ENCODE data around the gene CSNK2B. TPM values are rescaled to one million over a fixed set of nuclear protein-coding genes. Genes with fewer than 3 reads are reported as not detected.

Gene CSNK2B
- total RNA-seq, 1 donor from 2014 or later, result 116 TPM

DNA sequence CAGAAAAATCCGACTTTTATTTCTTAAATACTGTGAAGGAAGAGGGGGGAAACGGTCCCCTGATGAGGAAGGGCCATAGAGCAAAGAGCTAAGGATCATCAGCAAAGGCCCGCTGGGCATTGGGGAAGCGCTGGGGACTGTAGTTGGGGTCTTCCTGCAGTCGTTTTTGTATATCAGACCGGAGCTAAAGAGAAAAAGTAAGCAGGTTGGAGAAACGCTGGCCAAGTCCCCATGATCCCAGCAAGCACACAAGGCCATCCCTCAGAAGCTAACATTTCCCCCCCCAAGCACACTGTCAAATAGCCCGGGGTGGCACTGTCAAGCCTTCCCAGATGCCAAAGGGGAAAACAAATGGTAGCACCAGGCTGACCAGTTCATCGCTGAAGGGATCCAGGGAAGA lies 26.8 kb upstream of the CSNK2B start:
- DNase-seq, result no peak

DNA sequence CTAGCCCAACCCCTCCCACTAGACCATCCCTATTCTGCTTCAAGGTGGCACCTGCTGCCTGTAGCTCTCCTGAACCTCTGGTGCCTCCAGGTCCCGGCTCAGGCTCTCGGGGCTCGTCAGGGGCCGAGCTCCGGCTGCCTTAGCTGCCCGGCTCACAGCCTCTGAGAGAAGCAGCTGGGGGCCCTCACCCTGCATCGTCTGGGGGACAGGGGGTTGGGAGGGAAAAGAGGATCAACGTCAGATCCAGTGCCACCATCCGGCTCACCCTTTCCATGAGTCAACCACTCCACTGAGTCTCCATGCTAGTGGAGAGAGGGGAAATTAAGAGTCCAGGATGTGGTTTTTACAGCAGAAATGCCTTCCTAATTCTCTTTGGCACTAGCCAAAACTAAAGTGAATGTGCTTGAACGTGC lies 26.4 kb upstream of the CSNK2B start:
- DNase-seq, result peak; percentile 68

DNA sequence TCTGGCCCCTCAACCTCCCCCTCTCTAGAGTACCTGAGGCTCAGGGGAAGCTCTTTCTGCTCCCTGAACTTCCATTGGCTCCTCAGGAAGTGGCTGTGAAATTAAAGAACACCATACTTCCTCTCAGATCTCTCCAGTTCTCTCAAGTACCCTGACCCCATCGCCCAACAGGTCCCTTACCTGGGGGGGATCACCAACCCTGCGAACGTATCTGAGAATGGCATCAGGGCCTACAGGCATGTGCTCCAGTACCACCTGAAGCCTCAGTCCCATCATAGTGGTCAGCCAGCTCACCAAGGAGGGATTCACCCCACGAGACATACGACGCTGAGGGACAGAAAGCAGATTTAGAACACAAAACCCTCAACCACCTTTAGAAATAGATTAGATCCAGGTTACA lies 25.3 kb upstream of the CSNK2B start:
- no peak for DNase-seq

DNA sequence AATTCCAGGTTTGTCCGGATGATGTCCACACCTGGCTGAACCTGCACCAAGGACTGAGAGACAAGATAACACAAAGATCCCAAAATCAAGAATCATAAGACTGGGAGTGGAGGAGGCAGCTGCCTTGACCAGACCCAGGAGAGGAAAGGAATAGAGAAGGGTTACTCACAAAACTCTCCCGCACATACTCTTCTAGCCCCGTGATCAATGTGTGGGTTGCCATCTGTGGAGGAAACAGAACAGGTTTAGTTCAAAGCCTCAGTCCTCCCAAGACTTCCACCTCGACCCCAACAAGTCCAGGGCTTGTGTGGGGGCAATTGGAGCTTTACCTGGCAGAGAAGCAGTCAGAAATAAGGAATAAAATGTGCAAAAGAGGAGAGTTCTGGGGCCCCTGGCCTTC lies 24.5 kb upstream of the CSNK2B start:
- no peak for DNase-seq

DNA sequence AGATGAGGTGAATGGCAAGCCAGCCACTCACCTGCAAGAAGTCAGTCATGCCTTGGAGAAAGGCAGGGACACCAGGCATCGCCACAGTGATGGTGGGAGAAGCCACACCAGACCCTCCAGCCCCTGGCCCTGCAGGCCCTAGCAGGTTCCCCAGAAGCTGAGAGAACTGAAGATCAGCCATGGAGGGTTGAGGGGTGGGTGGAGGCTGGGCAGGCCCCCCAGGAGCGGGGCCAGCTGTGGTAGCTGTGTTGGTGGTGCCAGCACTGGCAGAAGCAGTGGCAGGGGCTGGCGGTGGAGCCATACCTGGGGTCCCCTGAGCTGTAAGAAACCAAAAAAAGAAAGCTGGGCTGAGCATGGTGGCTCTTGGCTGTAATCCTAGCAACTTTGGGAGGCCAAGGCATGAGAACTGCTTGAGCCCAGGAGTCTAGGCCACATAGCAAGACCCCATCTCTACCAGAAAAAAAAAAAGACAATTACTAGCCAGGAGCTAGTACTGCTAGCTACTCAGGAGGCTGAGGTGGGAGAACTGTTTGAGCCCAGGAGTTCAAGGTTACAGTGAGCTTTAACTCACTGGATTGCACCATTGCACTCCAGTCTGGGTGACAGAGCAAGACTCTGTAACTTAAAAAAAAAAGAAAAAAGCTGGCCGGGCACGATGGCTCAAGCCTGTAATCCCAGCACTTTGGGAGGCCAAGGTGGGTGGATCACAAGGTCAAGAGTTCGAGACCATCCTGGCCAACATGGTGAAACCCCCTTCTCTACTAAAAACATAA lies 22.9 kb upstream of the CSNK2B start:
- no peak for DNase-seq

DNA sequence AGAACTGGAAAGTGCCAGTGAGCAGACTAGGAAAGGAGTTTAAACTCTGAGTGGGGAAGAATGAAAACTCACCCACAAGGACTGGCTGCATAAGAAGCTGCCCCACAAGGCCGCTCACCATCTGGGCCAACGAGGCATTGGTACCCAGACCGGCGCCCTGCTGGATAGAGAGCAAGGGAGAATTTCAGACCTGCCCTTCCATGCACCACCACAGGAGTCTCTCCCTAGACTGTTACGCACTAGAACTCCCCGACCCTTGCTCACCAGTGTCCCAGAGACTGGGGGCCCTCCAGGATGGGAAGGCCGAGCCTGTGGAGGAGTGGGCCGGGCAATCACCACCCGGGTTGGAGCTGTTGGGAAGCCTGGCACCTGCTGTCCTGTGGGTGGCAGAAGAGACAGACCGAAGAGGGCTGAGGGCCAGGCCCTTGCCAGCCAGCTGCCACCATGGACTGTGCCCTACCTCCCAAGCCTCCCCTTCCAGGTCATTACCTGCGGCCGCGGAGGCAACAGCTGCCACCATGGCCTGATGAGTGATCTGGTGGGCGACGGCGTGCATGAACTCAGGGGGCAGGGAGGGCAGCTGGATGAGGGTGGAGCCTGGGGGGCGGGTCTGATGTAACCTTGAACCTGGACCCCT lies 21.9 kb upstream of the CSNK2B start:
- DNase-seq, result no peak

DNA sequence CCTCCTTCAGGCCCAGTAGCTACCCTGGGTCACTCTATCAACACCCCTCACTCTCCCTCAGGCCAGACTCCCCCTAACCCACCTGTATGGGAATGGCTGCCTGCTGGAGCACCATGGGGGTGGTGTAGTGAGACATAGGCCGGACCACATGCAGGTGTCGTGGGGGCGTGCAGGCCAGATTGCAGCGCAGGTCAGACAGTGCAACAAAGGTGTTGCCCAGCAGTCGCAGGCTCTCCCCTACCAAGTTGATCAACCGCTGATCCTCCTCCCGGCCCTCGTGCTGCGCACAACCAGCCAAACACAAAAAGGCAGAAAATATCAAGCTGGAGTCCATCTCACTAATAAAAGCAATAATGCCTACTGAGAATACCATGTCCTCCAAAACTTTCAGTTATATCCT lies 20.6 kb upstream of the CSNK2B start:
- DNase-seq, result no peak

DNA sequence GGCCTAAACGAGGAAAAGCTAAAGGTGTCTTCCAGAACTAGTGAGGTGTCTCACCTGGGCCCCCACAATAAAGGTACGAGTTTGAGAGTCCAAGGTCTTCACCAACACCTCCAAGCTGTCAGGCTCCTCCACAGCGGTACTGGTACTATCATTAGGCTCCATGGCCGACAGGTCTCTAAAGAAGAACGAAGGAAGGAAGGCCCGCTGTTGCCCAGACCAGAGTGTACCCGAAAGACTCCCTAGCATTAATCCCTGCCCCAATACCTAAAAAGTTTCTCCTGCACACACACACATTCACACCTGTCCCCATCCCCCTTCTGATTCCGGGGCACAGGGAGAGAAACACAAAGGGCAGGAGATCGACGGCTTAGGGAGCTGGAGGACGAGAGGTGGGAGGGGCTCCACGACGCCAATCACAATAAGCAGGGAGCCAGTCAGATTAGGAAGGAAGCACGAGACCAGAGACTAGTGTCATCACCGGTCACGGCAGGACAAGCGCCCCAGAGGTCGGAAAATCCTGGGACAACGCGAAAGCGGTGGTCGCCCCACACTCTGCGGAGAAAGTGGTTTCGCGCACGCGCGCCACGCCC lies 14.2 kb upstream of the CSNK2B start:
- peak; percentile 91 for DNase-seq

DNA sequence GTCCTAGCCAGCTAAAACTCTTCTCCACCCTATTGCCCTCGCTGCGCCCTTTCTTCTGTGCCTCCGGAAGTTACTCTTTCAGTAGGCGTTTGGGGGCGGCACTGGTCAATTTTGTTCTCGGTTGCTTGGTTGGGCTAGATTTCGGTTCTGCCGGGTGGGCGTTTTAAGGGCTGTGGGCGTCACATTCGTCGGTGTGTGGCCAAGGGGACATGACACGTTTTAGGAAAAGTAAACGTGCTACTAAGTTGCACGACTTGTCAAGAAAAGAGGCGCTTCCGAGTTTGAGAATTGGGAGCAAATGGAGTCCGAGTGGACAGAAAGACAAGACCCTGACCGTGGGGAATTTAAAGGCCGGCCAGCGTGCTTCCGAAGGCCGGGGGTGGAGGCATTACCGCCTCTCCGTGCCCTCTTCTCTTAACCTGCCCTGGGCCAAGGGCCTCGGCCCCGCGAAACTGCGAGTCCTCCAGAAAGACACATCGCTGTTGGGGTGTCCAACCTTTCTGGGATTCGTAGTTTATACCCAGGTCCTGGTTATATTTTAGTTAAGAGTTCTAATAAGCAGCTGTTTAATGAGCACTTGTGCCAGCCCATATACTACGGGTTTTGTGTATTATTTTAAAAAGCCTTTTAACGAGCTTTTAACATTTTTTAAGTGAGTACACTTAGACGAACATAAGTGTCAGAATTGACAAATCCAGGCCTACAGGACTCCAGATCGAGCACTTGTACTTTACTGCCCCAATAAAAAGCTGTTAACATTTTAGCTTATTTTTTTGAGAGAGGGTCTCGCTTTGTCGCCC lies 12.8 kb upstream of the CSNK2B start:
- peak; percentile 90 for DNase-seq

DNA sequence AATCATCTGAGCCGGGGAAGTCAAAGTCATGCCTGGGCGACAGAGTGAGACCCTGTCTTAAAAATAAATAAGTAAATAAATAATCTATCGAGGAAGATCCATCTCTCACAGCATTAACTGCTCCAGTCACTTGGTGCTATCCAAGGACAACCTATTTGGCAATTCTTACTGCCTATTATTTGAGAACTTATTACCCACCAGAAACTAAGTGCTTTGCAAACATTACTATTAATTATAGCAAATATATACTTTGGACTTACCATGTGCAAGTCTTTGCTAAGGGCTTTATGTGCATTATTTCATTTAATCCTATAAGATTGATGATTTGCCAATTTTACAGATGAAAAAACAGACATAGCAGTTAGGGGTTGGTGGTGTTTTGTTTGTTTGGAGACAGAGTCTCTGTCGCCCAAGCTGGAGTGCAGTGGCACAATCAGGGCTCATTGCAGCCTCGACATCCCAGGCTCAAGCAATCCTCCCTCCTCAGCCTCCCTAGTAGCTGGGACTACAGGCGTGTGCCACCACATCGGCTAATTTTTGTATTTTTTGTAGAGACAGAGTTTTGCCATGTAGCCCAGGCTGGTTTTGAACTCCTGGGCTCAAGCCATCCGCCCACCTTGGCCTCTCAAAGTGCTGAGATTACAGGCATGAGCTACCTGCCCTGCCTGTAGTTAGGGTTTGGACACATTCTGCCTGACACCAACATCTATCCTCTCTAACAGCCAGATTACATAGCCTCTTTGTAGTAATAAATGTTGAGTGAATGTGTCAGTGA lies 11.1 kb upstream of the CSNK2B start:
- DNase-seq, result no peak

DNA sequence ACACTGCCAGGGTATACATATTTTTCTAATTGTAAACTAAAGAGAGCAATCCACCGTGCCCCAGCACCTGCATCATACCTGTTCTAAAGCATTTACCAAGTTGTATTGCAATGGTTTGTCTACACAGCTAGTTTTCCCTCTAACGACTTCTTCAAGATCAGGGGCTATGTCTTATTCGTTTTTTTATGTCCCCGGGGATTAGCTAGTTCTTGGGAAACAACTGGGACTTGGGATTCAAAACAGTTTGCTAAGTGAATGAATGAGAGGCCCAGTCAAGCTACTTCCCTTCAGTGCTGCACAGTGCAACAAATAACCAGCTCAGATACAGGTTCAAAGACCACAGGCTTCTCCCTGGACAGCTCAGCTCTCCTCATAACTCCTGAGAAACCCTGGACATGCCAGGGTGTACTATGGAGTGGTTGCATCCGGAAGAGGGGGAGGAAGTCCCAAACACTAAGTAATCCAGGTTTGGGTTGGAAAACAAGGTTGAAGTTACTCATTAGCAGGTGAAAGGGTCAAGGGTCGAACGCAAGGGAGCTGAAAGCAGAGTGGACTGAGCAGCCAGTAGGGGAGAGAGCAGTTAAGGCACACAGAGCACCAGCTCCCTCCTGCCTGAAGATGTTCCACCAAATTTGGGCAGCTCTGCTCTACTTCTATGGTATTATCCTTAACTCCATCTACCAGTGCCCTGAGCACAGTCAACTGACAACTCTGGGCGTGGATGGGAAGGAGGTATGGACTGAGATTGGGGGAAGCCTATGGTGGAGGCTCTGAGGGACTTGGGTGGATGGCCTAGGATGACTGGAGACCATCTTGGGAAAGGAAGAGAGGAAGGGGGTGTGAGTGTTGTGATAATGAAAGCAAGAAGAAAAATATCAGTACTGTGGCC lies 10.3 kb upstream of the CSNK2B start, which contains the start of gene APOM:
Gene APOM, plus strand, starts transcription at position 546 of the 889 bp plus-strand sequence. Its CDS starts 73 bp downstream, at position 619.
- DNase-seq, result no peak

DNA sequence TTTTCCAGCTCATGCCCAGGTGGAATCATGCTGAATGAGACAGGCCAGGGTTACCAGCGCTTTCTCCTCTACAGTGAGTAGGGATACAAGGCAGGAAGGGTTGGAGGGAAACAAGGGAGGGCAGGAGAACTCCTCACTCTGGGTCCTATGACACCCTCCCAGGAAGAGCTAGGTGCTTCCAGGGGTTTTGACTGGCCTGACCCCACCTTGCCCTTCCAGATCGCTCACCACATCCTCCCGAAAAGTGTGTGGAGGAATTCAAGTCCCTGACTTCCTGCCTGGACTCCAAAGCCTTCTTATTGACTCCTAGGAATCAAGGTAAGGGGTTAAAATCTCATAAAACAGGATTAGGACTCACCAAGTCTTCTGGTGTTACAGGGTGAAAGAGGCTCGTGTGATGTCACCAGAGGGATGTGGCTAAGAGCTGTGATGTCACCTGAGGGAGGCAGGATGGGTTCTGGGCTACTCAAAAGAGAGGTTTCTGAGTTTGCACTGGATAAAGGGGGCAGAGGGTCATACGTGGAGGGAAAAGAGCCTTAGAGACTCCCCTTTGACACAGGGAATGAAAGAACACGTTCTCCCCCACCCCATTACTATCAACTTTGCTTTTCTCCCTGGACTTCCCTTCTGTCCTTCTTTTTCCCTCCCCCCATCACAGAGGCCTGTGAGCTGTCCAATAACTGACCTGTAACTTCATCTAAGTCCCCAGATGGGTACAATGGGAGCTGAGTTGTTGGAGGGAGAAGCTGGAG lies 8.3 kb upstream of the CSNK2B start:
- no peak for DNase-seq

DNA sequence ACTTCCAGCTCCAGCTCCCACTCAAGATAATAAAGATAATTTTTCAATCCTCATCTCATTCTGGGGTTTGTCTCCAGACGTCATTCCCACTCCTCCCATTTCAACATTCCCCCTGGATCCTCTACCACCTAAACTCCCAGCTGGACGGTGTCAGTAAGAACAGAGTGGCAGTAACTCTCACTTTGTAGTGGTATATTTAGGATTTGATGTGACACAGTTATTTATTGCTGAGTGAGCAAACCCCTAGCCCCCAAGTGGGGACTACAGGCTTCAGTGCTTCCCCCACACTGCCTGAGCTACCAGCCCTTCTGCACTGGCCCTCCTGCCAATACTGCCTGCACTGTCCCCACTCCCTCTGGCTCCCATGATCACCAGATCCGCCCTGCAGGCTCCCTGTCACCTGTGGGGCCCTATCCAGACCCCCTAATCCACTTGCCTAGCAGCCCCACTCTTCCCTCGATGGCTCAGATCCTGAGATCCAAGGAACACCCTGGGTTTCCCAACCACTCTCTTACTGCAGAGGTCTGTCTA lies 7.7 kb upstream of the CSNK2B start:
- DNase-seq, result no peak

DNA sequence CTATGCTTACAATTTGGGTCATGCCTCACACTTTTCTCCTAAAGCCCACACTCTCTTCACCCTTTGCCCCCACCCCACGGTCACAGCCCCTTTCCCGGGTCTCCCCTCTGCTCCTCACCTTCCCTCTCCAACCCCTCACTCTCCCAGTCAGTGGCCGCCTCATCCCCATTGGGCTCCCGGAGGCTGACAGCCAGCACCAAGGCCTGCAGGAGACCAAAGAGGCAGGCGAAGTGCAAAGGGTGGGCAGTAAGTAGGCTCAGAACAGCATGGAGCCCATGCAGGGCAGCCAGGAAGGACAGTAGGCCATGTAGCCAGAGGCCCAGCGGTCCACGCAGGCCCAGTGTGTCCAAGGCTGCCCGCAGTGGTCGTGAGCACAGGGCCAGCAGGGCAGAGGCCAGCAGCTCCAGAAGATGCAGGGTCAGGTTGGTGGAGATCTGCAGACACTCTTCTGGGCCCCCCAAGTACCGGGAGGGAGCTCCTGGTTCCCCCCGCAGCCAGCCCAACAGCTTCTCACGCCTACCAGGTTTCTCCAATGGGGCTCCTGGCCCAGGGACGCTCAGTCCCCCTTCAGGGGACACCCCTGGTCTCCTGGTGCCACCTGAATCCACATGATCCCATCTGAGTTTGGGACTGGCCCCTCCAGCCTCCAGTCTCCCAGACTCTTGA lies 6.8 kb upstream of the CSNK2B start:
- no peak for DNase-seq

DNA sequence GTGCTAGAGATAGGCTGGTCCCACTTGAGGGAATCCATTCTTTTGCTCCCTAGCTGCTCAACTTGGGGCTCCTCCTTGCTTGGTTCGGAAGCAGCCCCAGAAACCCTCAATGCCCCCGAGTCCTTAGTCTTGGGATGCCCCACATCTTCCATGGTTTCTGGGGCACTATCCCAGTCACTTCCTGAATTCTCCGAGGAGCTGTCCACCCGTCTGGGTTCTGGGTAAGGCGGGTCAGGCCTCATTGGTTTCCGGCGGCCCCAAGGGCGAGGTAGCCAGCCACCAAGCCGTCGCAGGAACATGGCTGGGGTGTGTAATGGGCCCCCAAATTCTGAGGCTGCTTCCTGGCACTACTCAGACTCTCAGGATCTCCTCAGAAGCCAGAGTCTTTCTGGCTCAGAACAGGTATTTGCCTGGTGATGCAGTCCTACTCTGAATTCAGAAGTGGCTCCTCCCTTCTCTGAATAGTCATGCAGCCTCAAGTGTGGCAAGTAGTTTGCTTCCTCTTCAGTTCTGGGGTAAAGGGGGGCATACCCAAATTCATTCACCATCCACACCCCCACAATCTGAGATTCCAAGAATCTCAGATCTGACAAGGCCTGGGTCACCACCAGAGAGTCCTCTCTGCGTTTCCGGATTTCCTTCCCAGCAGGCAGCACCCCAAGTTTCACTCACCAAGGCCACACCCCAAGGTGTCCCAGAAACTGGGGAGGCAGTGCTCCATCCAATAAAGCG lies 6.1 kb upstream of the CSNK2B start:
- DNase-seq, result peak; percentile 50

DNA sequence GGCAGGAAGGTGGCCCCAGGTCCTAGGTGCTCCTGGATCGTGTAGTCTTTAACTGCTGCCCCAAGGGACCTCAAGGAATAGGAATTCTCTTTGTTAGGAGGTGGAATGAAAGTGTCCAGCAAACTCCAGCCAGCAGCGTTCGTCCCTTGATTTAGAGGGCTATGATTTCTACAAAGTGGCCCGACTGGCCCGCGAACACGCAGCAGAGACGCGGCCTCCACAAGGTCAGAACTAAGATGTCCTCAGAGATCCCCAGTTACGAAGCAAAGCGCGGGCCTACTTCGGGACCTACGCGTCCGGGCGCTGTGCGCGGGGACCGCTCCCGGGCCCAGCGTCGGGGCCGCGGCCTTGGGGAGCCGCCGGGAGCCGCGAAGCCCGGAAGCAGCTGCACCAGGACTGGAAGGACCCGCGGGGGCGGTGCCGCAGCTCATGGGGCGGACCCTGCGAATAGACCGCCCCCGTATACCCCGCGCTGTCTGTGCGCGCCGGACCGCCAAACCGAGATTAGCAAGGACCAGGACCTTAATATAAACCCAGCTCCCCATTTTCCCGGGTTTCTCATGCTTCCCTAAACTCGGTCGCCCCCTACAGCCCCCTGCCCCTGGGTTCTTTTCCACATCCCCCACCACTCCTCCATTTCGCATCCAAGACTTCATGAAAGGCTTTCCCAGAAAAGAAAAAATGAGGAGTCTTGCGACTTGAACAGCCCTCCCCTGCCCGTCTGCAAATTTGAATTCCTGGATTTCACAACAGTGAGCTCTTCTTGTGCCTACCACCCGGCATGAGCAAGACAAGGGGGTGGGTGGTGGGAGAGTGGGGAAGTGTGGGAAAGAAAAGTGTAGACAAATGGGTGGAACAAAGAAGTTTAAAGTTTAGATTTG lies 5.3 kb upstream of the CSNK2B start, which contains the start of gene C6orf47:
Gene C6orf47, minus strand, starts transcription at position 398 of the 881 bp plus-strand sequence. CDS start 831 bp downstream, outside the sequence.
- DNase-seq, result peak; percentile 90

DNA sequence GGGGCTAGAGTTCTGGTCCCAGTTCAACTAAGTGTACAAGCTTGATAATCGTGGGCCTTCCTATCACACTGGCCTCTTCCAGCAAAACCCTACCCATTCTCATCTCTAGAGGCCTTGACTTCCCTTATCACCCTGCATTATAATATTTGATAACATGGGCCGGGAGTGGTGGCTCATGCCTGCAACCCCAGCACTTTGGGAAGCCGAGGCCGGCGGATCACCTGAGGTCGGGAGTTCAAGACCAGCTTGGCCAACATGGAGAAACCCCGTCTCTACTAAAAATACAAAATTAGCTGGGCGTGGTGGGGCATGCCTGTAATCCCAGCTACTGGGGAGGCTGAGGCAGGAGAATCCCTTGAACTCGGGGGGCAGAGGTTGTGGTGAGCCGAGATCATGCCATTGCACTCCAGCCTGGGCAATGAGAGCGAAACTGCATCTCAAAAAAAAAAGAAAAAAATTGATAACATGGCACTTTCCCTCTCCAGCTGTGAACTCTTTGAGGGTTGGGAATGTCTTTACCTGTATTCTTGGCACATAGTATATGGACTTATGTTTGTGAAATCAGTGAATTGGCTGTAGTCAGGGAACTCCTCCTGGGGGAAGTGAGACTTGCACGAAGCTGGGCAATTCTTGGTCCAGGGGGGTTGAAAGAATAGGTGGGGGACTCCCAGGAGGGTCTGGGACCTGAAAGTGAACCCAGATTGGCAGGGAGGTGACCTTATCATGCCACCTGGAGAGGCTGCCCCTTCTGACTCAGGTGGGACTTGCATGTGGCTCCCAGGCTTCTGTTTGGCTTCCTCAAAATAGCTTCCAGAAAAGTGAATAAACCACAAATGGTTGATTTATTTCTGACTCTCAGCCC lies 4.4 kb upstream of the CSNK2B start:
- no peak for DNase-seq
